Astrocyte (in vitro differentiated cells and primary cell): ENCODE measurements around the gene CXCR4.

Experiments
- EZH2 ChIP-seq: IDR thresholded peaks from 2 replicates; pipeline ENCODE4 v1.6.1; 2012; ENCODE audit warnings: mild to moderate bottlenecking, low read length, inconsistent platforms; ENCODE audit not compliant: insufficient read depth
- TF ChIP-seq, protein P1 (sequence below): IDR thresholded peaks from 2 replicates; pipeline ENCODE4 v1.5.1; 2011; ENCODE audit warnings: low read depth, mild to moderate bottlenecking, inconsistent platforms, low read length, moderate library complexity; ENCODE audit not compliant: insufficient read depth

DNA sequence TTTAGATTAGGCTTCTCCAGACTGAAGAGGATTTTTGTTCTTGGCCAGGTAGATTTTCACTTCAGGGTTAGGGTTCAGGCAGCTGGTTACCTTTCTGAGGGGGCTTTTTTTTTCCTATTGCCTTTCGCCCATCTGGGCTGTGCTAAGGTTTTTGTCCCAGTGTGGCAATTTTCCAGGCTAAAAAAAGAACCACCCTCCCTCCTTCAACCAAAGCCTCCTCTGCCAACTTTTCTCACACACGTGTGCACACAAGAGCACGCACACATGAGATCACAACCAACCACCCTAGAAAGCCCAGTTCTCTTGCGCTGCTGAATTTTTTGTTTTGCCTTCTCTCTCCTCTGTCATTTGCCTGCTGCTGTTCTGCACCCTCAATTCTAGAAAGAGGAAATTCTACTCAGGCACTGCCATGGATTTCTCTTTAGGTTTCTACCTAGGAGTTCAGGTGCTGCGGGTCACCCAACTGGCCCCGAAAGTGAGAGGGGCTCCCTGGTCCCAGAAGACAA, 8.5 kb upstream of the CXCR4 start:
- TF ChIP-seq, protein P1, sequence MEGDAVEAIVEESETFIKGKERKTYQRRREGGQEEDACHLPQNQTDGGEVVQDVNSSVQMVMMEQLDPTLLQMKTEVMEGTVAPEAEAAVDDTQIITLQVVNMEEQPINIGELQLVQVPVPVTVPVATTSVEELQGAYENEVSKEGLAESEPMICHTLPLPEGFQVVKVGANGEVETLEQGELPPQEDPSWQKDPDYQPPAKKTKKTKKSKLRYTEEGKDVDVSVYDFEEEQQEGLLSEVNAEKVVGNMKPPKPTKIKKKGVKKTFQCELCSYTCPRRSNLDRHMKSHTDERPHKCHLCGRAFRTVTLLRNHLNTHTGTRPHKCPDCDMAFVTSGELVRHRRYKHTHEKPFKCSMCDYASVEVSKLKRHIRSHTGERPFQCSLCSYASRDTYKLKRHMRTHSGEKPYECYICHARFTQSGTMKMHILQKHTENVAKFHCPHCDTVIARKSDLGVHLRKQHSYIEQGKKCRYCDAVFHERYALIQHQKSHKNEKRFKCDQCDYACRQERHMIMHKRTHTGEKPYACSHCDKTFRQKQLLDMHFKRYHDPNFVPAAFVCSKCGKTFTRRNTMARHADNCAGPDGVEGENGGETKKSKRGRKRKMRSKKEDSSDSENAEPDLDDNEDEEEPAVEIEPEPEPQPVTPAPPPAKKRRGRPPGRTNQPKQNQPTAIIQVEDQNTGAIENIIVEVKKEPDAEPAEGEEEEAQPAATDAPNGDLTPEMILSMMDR, result no peak
- no peak for TF ChIP-seq EZH2
